ENCODE results near the gene TM4SF5.

DNA sequence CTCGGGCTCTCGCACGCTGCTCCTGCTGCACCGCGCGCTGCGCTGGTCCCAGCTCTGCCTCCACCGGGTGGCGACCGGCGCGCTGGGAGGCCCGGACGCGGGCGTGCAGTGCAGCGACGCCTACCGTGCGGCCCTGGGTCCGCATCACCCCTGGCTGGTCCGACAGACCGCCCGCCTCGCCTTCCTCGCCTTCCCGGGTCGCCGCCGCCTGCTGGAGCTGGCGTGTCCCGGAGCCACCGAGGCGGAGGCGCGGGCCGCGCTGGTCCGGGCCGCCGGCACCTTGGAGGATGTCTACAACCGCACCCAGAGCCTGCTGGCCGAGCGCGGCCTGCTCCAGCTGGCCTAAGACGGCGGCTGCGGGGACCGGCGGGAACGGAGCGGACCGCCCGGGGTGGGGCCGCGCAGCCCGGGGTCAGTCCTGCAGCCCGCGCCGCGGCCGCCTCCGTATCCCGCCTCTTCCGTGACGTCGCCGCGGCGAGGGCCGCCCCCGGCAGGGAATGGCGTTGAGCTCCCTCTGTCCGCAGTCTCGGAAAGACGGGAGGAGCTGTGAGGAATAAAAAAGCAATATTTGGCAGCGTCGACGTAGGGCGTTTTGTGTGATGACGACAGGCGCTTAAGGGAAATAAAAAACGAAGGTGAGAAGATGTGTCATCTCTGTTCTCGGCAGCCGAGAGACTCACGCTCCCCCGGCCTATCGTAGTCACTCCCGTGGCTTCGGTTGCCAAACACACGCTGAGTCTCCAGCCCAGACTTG lies 18.4 kb downstream of the TM4SF5 start:
- TF ChIP-seq, protein P1, sequence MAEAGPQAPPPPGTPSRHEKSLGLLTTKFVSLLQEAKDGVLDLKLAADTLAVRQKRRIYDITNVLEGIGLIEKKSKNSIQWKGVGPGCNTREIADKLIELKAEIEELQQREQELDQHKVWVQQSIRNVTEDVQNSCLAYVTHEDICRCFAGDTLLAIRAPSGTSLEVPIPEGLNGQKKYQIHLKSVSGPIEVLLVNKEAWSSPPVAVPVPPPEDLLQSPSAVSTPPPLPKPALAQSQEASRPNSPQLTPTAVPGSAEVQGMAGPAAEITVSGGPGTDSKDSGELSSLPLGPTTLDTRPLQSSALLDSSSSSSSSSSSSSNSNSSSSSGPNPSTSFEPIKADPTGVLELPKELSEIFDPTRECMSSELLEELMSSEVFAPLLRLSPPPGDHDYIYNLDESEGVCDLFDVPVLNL (CRISPR knock-in tag; IDR thresholded peaks at IDR 0.05; ENCODE audit: borderline replicate concordance, low read depth), result 0 out of 2 replicates have a peak, but pooled peaks have one; percentile 75
- no peak for TF ChIP-seq TEAD1 (CRISPR knock-in tag; IDR thresholded peaks at IDR 0.05)
- TF ChIP-seq ZNF263 (CRISPR knock-in tag; IDR thresholded peaks at IDR 0.05; ENCODE audit: low read depth), result 0 out of 2 replicates have a peak, but pooled peaks have one; percentile 35
- TF ChIP-seq, protein P2, sequence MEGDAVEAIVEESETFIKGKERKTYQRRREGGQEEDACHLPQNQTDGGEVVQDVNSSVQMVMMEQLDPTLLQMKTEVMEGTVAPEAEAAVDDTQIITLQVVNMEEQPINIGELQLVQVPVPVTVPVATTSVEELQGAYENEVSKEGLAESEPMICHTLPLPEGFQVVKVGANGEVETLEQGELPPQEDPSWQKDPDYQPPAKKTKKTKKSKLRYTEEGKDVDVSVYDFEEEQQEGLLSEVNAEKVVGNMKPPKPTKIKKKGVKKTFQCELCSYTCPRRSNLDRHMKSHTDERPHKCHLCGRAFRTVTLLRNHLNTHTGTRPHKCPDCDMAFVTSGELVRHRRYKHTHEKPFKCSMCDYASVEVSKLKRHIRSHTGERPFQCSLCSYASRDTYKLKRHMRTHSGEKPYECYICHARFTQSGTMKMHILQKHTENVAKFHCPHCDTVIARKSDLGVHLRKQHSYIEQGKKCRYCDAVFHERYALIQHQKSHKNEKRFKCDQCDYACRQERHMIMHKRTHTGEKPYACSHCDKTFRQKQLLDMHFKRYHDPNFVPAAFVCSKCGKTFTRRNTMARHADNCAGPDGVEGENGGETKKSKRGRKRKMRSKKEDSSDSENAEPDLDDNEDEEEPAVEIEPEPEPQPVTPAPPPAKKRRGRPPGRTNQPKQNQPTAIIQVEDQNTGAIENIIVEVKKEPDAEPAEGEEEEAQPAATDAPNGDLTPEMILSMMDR (IDR thresholded peaks at IDR 0.05), result peak; percentile 20; the same call in 1 of the 2 replicates
- peak; percentile 94 for TF ChIP-seq ZNF423 (CRISPR knock-in tag; IDR thresholded peaks at IDR 0.05)
- TF ChIP-seq, protein P3, sequence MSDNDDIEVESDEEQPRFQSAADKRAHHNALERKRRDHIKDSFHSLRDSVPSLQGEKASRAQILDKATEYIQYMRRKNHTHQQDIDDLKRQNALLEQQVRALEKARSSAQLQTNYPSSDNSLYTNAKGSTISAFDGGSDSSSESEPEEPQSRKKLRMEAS (CRISPR knock-in tag; IDR thresholded peaks at IDR 0.05), result no peak; the same call in 1 of the 2 replicates
- no peak for TF ChIP-seq NFYB (CRISPR knock-in tag; conservative IDR thresholded peaks at IDR 0.05; ENCODE audit: low read depth)
- TF ChIP-seq SP1 (CRISPR knock-in tag; conservative IDR thresholded peaks at IDR 0.05), result peak; percentile 80
- no peak for TF ChIP-seq IRF2 (CRISPR knock-in tag; IDR thresholded peaks at IDR 0.05; ENCODE audit: borderline replicate concordance, low read depth)
- no peak for TF ChIP-seq ZNF671 (CRISPR knock-in tag; IDR thresholded peaks at IDR 0.05)
- TF ChIP-seq, protein P4, sequence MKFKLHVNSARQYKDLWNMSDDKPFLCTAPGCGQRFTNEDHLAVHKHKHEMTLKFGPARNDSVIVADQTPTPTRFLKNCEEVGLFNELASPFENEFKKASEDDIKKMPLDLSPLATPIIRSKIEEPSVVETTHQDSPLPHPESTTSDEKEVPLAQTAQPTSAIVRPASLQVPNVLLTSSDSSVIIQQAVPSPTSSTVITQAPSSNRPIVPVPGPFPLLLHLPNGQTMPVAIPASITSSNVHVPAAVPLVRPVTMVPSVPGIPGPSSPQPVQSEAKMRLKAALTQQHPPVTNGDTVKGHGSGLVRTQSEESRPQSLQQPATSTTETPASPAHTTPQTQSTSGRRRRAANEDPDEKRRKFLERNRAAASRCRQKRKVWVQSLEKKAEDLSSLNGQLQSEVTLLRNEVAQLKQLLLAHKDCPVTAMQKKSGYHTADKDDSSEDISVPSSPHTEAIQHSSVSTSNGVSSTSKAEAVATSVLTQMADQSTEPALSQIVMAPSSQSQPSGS (CRISPR knock-in tag; IDR thresholded peaks at IDR 0.05; ENCODE audit: borderline replicate concordance, low read depth), result no peak
- no peak for TF ChIP-seq TEAD4 (CRISPR knock-in tag; IDR thresholded peaks at IDR 0.05)
- no peak for TF ChIP-seq PRRX2 (CRISPR knock-in tag; IDR thresholded peaks at IDR 0.05)

All from WTC11 (cell line).